K562 (cell line): ENCODE measurements around the gene TECPR2. TPM values are rescaled to one million over a fixed set of nuclear protein-coding genes. Genes with fewer than 3 reads are reported as not detected.

Experiments
- BCOR ChIP-seq: fragments of 450-650 bp; IDR thresholded peaks from 2 replicates; pipeline ENCODE4 v1.6.1; 2016
- BHLHE40 ChIP-seq: IDR thresholded peaks from 2 replicates; pipeline ENCODE4 v1.6.1; 2011; ENCODE audit warnings: low read length, improper control_type of control experiment
- CBX8 ChIP-seq: fragments of 200-600 bp; sonication (generic); IDR thresholded peaks from 2 replicates; pipeline ENCODE4 v1.6.1; 2012; ENCODE audit warnings: borderline replicate concordance, mixed run types, low read depth, mild to moderate bottlenecking, moderate library complexity, mixed read lengths, low read length, control low read depth, inconsistent platforms; ENCODE audit not compliant: poor library complexity, severe bottlenecking; ENCODE audit errors: extremely low read depth
- CXXC5 ChIP-seq: fragments of 250-450 bp; sonication (Bioruptor Pico); IDR thresholded peaks from 2 replicates; pipeline ENCODE4 v1.8.0; 2022; ENCODE audit warnings: inconsistent platforms, mild to moderate bottlenecking, moderate library complexity
- ESRRB ChIP-seq: fragments of 250-450 bp; sonication (Bioruptor Pico); IDR thresholded peaks from 2 replicates; pipeline ENCODE4 v1.5.0; 2020; ENCODE audit warnings: mild to moderate bottlenecking, moderate library complexity, borderline replicate concordance
- GABPB1 ChIP-seq: sonication (generic); formaldehyde crosslinking; IDR thresholded peaks from 2 replicates; pipeline ENCODE4 v1.8.0; 2022; ENCODE audit warnings: mild to moderate bottlenecking, missing genetic modification reagents
- HNRNPUL1 ChIP-seq: fragments of 200-400 bp; formaldehyde crosslinking; IDR thresholded peaks from 2 replicates; pipeline ENCODE4 v1.6.1; 2017; ENCODE audit warnings: low read length
- MBD2 ChIP-seq: sonication (generic); IDR thresholded peaks from 2 replicates; pipeline ENCODE4 v1.6.1; 2016; ENCODE audit warnings: low read depth, borderline replicate concordance
- RAD21 ChIP-seq, 2 experiments: fragments of 250-450 bp in 1 of 2; fragments of 450-650 bp in 1 of 2; sonication (Bioruptor Pico) in 1 of 2; formaldehyde crosslinking in 1 of 2; IDR thresholded peaks in 1 of 2; conservative IDR thresholded peaks in 1 of 2; 2 replicates each; pipeline versions ENCODE4 v1.4.0 to v1.8.0; 2020 to 2022; ENCODE audit warnings: mild to moderate bottlenecking in 2 of 2, moderate library complexity in 1 of 2
- RFX7 ChIP-seq: fragments of 250-450 bp; sonication (Bioruptor Pico); IDR thresholded peaks from 2 replicates; pipeline ENCODE4 v1.5.1; 2021; ENCODE audit warnings: mild to moderate bottlenecking
- SMAD3 ChIP-seq: fragments of 450-650 bp; formaldehyde crosslinking; conservative IDR thresholded peaks from 2 replicates; pipeline ENCODE4 v1.4.0; 2020; ENCODE audit warnings: mild to moderate bottlenecking
- SOX6 ChIP-seq: fragments of 450-650 bp; IDR thresholded peaks from 2 replicates; pipeline ENCODE4 v1.6.1; 2014; ENCODE audit warnings: mild to moderate bottlenecking
- SP2 ChIP-seq: IDR thresholded peaks from 2 replicates; pipeline ENCODE4 v1.6.1; 2011; ENCODE audit warnings: mild to moderate bottlenecking, low read depth, low read length, moderate library complexity; ENCODE audit not compliant: poor library complexity, severe bottlenecking; ENCODE audit errors: extremely low read depth
- YBX1 ChIP-seq: fragments of 450-650 bp; IDR thresholded peaks from 2 replicates; pipeline ENCODE4 v1.7.1; 2016; ENCODE audit warnings: mild to moderate bottlenecking
- ZNF133 ChIP-seq: fragments of 250-450 bp; sonication (Bioruptor Pico); IDR thresholded peaks from 2 replicates; pipeline ENCODE4 v1.4.0; 2020; ENCODE audit warnings: mild to moderate bottlenecking
- ZNF324 ChIP-seq: fragments of 250-450 bp; sonication (Bioruptor Pico); IDR thresholded peaks from 2 replicates; pipeline ENCODE4 v1.4.0; 2020; ENCODE audit warnings: mild to moderate bottlenecking
- ZNF75A ChIP-seq: fragments of 450-650 bp; formaldehyde crosslinking; IDR thresholded peaks from 2 replicates; pipeline ENCODE4 v1.4.0; 2020; ENCODE audit warnings: mild to moderate bottlenecking
- polyA plus RNA-seq, 8 experiments: library from polyadenylated mRNA; depleted of rRNA in 4 of 8; stranded (reverse) in 5 of 8; unstranded in 3 of 8; fragments of >200 nt; fragmentation: Nextera tagmentation in 2 of 8; fragmentation: Illumina TruSeq in 1 of 8; extraction: Ambion mirVana in 2 of 8; extraction: Trizol in 1 of 8; gene quantifications; 2 replicates each; pipeline versions ENCODE4 v1.2.1 to v1.2.3, GENCODE V29; 2011 to 2014; ENCODE audit warnings: inconsistent platforms in 1 of 8, missing spikeins in 1 of 8
- total RNA-seq, 7 experiments: library from RNA; depleted of rRNA in 6 of 7; stranded (reverse); fragments of >200 nt in 6 of 7; fragmentation: Illumina TruSeq in 2 of 7; extraction: Trizol in 2 of 7; gene quantifications; 2 replicates each; pipeline versions ENCODE4 v1.2.1 to v1.2.3, GENCODE V29; 2011 to 2021; ENCODE audit warnings: low replicate concordance in 1 of 7
- TF ChIP-seq, protein P1 (sequence below), 3 experiments: IDR thresholded peaks in 2 of 3; conservative IDR thresholded peaks in 1 of 3; 2 replicates each; pipeline ENCODE4 v1.5.1; 2011 to 2012; ENCODE audit warnings: low read length in 3 of 3, mild to moderate bottlenecking in 3 of 3, control low read depth in 2 of 3, improper control_type of control experiment in 1 of 3, inconsistent platforms in 1 of 3, low read depth in 1 of 3, mixed read lengths in 1 of 3, moderate library complexity in 1 of 3; ENCODE audit not compliant: insufficient read depth in 2 of 3
- TF ChIP-seq, protein P2 (sequence below): fragments of 200-800 bp; sonication (Bioruptor generic); IDR thresholded peaks from 2 replicates; pipeline ENCODE4 v1.6.1; 2017; ENCODE audit warnings: missing genetic modification characterization, missing compliant biosample characterization
- TF ChIP-seq, protein P3 (sequence below): fragments of 450-650 bp; formaldehyde crosslinking; IDR thresholded peaks from 2 replicates; pipeline ENCODE4 v1.4.0; 2020; ENCODE audit warnings: mild to moderate bottlenecking, moderate library complexity

TECPR2 gene
- total and polyA plus RNA-seq, 9 of the 15 experiments (the other 6 are each of a cell fraction or from before 2014, with no cell fraction given), result 0.04 to 3.0 (median 0.83) TPM

DNA sequence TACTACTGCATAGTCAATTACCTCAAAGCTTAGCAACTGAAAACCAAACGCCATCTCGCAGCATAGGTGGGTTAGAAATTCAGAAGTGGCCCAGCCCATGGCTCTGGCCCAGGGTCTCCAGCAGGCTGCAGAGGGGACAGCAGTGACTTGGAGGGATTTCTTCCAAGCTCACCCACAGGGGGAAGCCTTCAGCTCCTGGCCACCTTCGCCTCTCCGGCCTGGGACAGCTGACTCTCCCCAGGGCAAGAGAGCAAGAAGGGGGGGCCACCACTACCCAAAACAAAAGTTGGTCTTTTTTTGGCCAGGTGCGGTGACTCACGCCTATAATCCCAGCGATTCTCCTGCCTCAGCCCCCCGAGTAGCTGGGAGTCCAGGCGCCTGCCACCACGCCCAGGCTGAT is 179.0 kb downstream of the TECPR2 start (continued):
- TF ChIP-seq BCOR, result no peak
- TF ChIP-seq RAD21 (CRISPR knock-in tag; conservative IDR thresholded peaks at IDR 0.05 in 1 of 2, IDR thresholded peaks at IDR 0.05 in 1 of 2), result peak in 1 of 2 experiments; percentile 28; a peak in 1 of 4 replicates
- TF ChIP-seq HNRNPUL1, result no peak
- no peak for TF ChIP-seq MBD2
- TF ChIP-seq SOX6, result no peak
- TF ChIP-seq, protein P1, sequence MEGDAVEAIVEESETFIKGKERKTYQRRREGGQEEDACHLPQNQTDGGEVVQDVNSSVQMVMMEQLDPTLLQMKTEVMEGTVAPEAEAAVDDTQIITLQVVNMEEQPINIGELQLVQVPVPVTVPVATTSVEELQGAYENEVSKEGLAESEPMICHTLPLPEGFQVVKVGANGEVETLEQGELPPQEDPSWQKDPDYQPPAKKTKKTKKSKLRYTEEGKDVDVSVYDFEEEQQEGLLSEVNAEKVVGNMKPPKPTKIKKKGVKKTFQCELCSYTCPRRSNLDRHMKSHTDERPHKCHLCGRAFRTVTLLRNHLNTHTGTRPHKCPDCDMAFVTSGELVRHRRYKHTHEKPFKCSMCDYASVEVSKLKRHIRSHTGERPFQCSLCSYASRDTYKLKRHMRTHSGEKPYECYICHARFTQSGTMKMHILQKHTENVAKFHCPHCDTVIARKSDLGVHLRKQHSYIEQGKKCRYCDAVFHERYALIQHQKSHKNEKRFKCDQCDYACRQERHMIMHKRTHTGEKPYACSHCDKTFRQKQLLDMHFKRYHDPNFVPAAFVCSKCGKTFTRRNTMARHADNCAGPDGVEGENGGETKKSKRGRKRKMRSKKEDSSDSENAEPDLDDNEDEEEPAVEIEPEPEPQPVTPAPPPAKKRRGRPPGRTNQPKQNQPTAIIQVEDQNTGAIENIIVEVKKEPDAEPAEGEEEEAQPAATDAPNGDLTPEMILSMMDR (IDR thresholded peaks at IDR 0.05 in 2 of 3, conservative IDR thresholded peaks at IDR 0.05 in 1 of 3; ENCODE audit: insufficient read depth in 2 of 3, low read depth in 1 of 3, low read length in 3 of 3), result peak in 1 of 3 experiments; percentile 39; a peak in 1 of 6 replicates
- no peak for TF ChIP-seq ESRRB
- TF ChIP-seq, protein P2, sequence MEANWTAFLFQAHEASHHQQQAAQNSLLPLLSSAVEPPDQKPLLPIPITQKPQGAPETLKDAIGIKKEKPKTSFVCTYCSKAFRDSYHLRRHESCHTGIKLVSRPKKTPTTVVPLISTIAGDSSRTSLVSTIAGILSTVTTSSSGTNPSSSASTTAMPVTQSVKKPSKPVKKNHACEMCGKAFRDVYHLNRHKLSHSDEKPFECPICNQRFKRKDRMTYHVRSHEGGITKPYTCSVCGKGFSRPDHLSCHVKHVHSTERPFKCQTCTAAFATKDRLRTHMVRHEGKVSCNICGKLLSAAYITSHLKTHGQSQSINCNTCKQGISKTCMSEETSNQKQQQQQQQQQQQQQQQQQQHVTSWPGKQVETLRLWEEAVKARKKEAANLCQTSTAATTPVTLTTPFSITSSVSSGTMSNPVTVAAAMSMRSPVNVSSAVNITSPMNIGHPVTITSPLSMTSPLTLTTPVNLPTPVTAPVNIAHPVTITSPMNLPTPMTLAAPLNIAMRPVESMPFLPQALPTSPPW (CRISPR knock-in tag), result peak; percentile 63
- no peak for TF ChIP-seq BHLHE40
- TF ChIP-seq ZNF75A, result no peak
- TF ChIP-seq CXXC5 (CRISPR knock-in tag), result no peak
- TF ChIP-seq CBX8, result no peak
- no peak for TF ChIP-seq SP2
- no peak for TF ChIP-seq RFX7
- TF ChIP-seq, protein P3, sequence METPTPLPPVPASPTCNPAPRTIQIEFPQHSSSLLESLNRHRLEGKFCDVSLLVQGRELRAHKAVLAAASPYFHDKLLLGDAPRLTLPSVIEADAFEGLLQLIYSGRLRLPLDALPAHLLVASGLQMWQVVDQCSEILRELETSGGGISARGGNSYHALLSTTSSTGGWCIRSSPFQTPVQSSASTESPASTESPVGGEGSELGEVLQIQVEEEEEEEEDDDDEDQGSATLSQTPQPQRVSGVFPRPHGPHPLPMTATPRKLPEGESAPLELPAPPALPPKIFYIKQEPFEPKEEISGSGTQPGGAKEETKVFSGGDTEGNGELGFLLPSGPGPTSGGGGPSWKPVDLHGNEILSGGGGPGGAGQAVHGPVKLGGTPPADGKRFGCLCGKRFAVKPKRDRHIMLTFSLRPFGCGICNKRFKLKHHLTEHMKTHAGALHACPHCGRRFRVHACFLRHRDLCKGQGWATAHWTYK (CRISPR knock-in tag), result no peak
- TF ChIP-seq GABPB1 (CRISPR knock-in tag), result no peak
- no peak for TF ChIP-seq ZNF133 (CRISPR knock-in tag)
- TF ChIP-seq ZNF324, result no peak
- no peak for TF ChIP-seq SMAD3
- no peak for TF ChIP-seq YBX1
